HG03521 (cell line): Measurements from ENCODE around the gene BAIAP2.
"Not testable (repeated sequence)": the region's sequence is repeated elsewhere in the genome, so short reads cannot be mapped to it uniquely, and the experiment has no call there.

ENCODE experiments used
- ATAC-seq: cut with Tn5 transposase; IDR thresholded peaks from one replicate; pipeline ENCODE4 v1.9.1; 2021; ENCODE audit warnings: mild to moderate bottlenecking, moderate library complexity; ENCODE audit not compliant: unreplicated experiment

Gene BAIAP2

DNA sequence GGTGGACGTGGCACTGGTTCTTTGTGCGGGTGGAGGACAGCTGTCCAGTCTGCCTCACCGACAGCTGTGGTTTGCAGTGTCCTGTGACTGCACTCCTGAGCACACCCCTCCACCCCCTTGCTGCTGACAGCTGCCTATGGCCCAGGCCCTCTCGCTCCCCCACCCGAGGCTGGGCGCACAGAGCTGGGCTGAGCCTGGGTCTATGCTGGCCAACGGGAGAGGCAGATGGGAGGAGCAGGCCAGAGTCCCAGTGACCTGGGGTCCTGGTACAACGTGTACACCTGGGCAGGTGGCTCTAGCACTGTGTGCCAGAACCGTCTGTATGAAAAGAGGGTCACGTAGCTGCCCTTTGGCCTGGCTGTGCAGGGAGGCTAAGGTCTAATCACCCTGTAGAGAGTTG lies 30.5 kb downstream of the BAIAP2 start:
- no peak for ATAC-seq

DNA sequence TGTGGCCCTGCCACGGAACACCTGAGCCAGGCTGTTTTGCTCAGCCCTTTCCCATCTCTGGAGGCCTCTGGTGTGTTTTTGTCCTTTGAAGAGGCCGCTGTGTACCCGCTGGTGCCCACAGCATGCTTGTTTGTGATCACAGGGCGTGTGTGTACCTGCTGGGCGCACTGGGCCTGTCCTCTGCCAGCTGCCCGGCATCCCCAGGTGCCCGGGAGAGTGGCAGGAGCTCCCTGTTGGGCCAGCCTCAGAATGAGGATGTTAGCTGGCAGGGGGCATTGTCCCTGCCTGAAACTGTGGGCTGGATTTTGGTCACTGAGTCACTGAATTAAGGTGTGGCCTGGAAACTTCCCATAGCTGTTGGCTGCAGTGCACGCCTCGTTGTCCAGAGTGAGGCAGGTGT lies 31.1 kb downstream of the BAIAP2 start:
- no peak for ATAC-seq

DNA sequence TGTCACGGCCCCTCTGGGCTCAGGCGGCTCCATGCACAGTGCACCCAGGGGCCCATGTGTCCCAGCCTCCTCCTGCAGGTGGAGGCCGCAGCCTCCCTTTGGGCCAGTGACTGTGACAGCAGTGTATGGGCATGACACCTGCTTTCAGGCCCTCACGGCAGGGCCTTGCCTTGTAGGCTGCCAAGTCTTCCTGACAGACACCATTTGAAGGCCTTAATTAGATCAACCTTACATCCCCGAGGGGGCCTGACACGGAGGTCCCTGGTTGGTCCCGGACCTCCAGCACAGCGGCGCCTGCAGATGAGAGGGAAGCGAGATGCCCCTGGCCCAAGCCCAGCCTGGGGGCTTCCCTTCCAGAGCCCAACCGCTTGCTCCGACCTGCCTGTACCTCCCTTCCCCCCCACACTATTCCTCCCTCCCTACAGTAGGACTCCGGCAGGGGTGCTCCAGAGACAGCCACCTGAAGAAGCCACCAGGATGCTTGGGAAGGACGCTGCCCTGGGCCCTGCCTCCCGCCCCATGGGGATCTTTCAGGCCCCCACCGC lies 31.9 kb downstream of the BAIAP2 start:
- ATAC-seq: no peak

DNA sequence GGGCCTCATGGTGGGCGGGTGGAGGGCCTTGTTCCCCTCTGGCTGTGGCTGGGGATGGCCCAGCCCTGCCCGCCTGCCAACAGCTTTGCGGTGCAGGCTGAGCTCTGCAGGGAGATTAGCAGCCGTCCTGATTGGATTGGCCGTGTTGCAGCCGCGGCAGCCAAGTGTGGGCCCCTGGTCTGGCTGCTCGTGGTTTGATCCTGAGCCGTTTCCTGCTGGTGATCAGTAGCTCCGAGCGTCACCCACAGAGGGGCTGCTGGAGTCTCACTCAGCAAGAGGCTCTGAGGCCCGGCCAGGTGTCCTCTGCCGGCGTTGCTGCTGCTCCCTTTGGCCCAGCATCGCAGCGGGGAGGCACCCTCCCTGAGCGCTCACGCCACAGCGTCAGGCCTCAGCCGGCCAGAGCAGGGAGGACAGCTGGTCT lies 32.5 kb downstream of the BAIAP2 start:
- ATAC-seq: no peak

DNA sequence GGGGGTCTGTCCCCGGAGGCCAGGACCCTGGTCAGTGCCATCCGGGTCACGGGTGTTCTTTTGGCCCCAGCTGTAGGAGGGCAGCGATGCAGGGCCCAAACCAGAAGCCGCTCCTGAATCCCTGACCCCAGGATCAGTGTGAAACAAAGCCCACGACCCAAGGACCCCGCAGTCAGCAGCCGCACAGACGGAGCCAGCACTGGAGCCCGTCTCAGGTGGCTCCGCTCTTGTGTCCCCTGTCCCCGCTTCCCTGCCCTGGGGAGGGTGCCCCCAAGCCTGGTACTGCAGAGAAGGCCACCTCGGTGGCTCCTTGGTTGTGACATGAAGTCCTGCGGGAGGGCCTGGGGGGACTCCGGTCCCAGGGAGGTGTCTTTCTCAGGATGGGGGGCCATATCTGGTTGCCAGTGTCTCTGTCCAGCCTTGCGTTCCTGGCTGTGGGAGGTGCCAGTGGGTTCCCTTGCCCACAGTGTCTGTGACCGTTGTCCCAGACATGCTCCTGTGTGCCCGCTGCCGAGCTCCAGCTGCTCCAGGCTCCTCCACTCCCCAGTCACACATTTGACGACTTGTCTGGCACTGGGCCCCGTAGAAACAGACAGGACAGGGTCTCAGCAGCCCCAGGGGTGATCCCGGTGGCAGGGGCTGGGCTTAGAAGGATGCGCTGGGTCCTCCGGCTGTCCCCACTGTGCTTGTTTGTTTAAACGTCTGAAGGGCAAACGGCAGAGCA lies 33.6 kb downstream of the BAIAP2 start:
- no peak for ATAC-seq

DNA sequence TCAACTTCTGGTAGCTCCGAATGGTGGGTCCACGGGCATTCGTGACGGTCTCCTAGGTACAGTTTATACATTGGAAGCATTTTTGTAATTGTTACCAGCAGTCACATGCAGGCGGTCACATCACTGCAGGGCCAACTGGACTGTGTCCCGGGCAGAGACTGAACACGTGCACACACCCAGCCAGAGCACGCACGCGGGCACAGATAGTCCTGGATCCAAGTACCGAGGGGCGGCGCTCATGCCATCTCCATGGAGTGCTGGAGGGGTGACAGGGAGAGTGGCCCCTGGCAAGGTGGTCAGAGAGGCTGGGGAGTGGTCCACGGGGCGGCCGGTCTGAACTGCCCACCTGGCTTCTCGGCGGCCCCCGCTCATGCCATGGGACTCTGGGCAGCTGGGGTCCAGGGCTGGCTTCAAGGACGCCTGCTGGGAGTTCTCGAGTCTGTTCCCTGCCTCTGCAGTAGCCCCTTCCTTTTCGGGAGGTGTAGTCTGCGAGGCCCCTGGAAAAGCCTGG lies 34.2 kb downstream of the BAIAP2 start:
- no peak for ATAC-seq

DNA sequence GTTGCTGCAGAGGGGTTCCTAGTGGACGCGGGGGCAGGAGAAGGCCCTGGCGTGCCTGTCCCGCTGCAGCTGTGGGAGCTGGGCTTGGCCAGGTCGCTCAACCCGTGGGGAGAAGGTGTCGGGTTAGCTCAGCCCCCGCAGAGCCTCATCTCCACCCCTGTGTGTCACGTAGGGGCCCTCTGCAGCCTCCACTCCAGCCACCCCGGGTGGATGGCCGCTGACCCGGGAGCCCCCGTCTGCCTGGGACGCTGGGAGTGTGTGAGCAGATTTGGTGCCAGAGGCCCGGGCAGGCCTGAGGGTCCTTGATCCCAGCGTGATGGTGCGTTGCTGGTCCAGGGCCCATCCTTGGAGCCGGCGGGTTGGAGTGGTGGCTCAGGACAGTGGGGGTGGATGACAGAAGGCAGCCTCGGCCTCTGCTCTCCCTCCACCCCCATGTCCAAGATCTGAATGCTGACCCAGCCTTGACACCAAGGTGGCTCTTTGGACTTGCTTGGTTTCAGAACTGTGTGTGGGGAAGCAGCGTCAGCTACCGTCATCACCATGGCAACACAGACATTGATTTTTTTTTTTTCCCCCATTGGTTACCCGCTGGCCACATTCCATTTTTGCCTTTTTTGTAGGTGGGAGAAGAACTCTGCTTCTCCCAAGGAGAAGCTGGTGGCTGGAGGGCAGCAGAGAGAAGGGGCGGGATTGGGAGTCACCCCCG lies 35.7 kb downstream of the BAIAP2 start:
- no peak for ATAC-seq

- no peak for ATAC-seq
Measured at GRCh38 chr17:81071761-81072741, 37.1 kb downstream of the BAIAP2 start.

- ATAC-seq: no peak
Measured at GRCh38 chr17:81073967-81074839, 39.3 kb downstream of the BAIAP2 start.

- no peak for ATAC-seq
Measured at GRCh38 chr17:81074875-81075274, 39.9 kb downstream of the BAIAP2 start.

- no peak for ATAC-seq
Measured at GRCh38 chr17:81075307-81075706, 40.4 kb downstream of the BAIAP2 start.

DNA sequence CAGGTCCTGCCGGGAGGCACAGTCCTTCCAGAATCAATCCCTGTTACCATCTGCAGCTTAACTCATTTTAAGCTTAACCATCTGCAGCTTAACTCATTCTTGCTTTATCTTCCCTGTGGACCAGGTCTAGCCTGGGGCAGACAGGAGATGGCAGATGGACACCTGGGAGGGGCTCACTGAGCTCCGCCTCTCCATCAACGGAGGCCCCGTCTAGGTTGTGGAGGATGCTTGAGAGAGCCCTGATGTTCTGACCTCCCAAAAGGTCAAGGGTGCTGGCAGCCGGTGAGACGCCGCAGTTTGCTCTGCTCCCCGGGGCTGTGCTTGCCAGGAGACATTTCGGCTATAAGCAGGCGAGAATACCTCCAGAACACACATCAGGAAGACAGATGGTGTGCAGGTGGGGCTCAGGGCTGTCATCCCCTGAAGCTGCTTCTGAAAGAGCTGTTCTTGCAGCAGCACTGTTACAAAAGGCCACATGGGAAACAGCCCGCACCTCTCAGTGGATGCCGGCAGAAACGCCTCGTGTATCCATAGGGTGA lies 41.3 kb downstream of the BAIAP2 start:
- no peak for ATAC-seq

- ATAC-seq: not testable (repeated sequence)
Measured at GRCh38 chr17:81078026-81078913, 43.3 kb downstream of the BAIAP2 start.

DNA sequence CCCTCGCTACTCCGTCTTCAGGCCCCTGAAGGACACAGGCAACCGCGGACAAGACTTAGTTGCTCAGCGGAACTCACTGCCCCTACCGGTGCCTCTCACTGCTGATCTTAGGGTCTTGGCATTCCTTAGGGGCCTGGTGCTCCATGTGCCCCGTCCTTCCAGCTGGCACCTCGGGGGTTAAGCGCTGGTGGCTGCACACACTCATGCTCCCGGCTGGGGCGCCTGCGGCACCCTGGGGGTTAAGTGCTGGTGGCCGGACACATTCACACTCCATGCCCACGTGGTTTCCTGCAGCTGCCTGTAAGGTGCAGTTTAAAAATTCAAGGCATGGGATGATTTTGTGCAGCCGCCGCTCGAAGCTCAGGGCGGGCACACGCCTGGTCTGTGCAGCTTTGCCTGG lies 45.1 kb downstream of the BAIAP2 start:
- ATAC-seq: no peak

DNA sequence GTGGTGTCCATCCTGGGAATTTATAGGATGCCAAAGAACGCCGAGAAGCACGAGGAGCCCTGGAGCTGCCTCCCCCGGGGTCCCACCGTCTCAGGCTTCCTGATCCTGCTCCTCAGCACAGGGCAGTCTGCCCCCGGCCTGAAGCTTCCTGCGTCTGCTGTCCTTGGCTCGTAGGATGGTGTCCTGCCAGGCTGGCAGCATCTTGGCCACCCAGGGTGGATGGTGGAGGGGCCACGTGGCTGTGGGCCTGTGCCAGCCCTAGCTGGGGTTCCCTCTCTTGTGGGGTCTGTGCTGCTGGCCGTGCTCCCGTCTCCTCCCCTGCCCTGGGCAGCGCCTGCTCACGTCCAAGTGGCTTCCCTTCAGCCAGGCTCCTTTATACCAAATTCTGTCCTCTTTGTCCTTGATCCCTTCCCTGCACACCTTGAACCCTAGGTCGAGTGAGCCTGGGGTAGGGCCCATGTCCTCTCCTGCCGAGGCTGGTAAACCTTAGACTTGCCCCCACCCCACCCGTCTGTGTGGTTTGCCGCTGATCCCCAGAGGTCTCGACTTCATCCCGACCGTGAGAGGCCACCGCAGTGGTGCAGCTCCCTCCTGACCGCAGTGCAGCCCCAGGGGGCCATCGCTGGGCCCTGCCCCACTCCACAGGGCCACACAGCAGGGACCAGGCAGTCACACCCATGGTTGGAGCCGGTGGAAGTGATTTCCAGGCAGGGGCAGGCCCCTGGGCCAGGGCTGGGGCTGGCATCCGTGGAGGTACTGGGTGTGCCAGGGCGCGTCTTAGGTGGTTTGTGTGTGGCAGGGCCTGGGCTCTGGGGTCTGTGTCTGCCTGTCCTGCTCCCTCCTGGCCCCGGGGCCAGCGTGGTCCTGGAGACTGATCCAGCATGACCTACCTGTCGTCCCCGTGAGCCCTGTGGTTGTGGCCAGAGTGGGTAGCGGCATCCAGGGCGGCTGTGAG lies 46.5 kb downstream of the BAIAP2 start:
- no peak for ATAC-seq

DNA sequence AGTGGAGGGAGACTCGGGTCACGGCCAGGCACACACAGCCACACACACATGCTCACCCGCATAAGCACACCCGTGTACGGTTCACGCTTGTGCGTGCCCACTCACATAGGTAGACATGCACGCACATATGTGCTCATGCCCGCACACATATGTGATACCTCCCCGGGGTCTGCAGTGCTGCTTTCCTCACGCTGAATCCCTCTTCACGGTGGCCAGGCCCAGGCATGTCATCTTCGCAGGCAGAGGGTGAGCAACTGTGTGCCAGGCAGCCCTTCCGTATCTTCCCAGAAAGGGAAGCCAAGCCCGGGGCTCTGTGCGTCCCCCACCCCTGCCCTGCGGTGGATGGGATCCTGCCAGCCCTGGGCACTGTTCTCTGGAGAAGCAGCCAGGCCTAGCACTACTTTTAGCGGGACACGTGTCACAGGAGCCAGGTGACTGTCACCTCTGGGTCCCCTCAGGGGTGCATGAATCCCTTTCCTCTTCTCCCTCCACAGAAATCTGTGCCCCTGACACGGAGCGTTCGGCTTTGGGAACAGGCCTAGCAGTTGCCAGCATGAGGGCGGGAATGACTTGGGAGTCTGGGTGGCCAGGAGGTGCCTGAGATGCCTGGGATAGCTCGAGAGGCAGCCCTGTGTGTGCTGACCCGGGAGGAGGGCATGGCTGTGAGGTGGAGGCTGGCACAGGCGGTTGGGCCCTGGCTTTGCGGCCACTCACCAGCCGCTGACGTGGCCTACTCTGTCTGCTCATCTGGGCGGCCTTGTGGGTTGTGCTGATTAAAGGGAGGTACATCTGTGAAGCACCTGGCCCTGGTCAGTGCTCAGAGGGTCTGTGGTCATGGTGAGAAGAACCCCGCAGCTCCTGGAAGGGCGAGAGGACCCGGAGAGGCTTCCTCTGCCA lies 47.5 kb downstream of the BAIAP2 start:
- no peak for ATAC-seq
